ENCODE measurements around the gene KDM6A. TPM values are rescaled to one million over a fixed set of nuclear protein-coding genes. Genes with fewer than 3 reads are reported as not detected.

KDM6A gene
- total RNA-seq, 1 experiment from 2014 or later = 24.0 TPM

DNA sequence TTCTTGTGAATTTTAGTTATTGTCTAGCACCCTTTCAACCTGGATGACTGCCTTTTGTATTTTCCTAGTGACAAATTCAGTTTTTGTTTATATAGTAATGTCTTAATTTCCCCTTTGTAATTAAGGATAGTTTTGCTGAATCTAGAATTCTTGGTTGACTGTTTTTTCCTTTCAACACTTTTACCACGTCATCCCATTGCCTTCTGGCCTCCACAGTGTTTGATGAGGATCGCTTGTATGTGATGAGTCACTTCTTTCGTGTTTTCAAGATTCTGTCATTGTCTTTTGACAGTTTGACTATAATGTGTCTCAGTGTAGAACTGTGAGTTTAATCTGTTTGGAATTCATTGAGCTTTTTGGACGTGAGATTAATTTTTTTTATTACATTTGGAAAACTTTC, 30.1 kb downstream of the KDM6A start:
- peak; percentile 65 for DNase-seq (ENCODE audit: low read depth, low spot score)
- TF ChIP-seq TCF7L2 (IDR thresholded peaks at IDR 0.05; ENCODE audit: low read depth, low read length) (no peak), CTCF (IDR thresholded peaks at IDR 0.05) (no peak), POLR2AphosphoS5 (IDR thresholded peaks at IDR 0.05; ENCODE audit: low read depth, low read length) (no peak), SIN3A (IDR thresholded peaks at IDR 0.05; ENCODE audit: borderline replicate concordance, insufficient read depth, low read depth, low read length) (no peak)
- TF ChIP-seq, protein P1, sequence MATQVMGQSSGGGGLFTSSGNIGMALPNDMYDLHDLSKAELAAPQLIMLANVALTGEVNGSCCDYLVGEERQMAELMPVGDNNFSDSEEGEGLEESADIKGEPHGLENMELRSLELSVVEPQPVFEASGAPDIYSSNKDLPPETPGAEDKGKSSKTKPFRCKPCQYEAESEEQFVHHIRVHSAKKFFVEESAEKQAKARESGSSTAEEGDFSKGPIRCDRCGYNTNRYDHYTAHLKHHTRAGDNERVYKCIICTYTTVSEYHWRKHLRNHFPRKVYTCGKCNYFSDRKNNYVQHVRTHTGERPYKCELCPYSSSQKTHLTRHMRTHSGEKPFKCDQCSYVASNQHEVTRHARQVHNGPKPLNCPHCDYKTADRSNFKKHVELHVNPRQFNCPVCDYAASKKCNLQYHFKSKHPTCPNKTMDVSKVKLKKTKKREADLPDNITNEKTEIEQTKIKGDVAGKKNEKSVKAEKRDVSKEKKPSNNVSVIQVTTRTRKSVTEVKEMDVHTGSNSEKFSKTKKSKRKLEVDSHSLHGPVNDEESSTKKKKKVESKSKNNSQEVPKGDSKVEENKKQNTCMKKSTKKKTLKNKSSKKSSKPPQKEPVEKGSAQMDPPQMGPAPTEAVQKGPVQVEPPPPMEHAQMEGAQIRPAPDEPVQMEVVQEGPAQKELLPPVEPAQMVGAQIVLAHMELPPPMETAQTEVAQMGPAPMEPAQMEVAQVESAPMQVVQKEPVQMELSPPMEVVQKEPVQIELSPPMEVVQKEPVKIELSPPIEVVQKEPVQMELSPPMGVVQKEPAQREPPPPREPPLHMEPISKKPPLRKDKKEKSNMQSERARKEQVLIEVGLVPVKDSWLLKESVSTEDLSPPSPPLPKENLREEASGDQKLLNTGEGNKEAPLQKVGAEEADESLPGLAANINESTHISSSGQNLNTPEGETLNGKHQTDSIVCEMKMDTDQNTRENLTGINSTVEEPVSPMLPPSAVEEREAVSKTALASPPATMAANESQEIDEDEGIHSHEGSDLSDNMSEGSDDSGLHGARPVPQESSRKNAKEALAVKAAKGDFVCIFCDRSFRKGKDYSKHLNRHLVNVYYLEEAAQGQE (IDR thresholded peaks at IDR 0.05; ENCODE audit: insufficient read depth in 1 of 2, low read depth in 2 of 2, low read length in 1 of 2) = no peak
- in situ Hi-C loops (cut with HindIII; ENCODE audit: low pct_unique_long_range_greater_than_20kb, low sequenced_read_pairs) = no loop called here
- Histone ChIP-seq H3K36me3 (ENCODE audit: control insufficient read depth, insufficient read depth, low read length) (no peaks in the 10 kb centered on the region), H3K9me3 (ENCODE audit: control insufficient read depth, insufficient read depth, low read depth, low read length) (no peaks in the 10 kb centered on the region), H3K27ac (ENCODE audit: low read length) (no peak overlapping the region), H3K27me3 (ENCODE audit: control insufficient read depth, insufficient read depth, low read length) (no peaks in the 10 kb centered on the region), H3K4me1 (ENCODE audit: control insufficient read depth, insufficient read depth, low read length) (peaks cover 16% of the 10 kb centered on the region), H3K4me3 (ENCODE audit: low read depth in 2 of 2, low read length in 2 of 2) (no peak overlapping the region)
- ChIA-PET POLR2A (no interaction called here), CTCF (no interaction called here)
- no TSS peak for BruUV-seq (replicated peaks)
- intact Hi-C loops (cut with micrococcal nuclease; ENCODE audit: unreplicated experiment) = no loop called here
- ATAC-seq = 0 out of 2 replicates have a peak, but pooled peaks have one; percentile 66

DNA sequence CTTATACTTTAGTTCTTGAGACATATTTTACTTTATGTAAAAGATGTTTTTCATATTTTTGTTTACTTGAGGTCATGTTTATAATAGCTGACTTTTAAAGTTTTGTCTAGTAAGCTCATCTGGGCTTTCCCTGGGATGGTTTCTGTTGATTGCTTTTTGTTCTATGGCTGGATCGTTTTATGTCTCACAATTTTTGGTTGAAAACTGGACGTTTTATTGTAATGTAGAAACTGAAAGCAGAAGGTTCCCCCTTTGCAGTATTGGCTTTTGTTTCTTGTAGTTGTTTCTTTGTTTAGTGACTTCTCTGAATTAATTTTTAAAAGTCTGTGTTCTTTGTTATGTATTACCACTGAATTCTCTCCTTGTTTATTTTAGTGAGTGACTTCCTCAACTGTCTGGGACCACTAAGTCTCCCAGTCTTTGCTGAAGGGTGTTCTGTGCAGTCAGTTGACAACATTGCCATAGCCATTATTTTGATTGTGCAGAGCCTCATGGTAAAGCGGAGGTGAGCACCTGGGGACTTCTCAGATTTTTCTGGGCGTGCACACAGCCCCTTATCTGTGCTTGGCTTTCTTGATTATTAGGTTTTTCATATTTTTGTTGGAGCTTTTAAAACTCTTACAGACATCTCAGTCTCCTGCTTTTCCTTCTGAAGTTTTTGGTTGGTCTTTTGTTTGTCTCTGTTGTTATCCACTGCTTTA, 31.0 kb downstream of the KDM6A start:
- ATAC-seq (no peak), DNase-seq (ENCODE audit: low read depth, low spot score) (no peak)
- H3K27ac ChIP-seq (ENCODE audit: low read length) = no peak overlapping the region
- TF ChIP-seq SIN3A (IDR thresholded peaks at IDR 0.05; ENCODE audit: borderline replicate concordance, insufficient read depth, low read depth, low read length) (no peak), TCF7L2 (IDR thresholded peaks at IDR 0.05; ENCODE audit: low read depth, low read length) (no peak), CTCF (IDR thresholded peaks at IDR 0.05) (no peak), POLR2AphosphoS5 (IDR thresholded peaks at IDR 0.05; ENCODE audit: low read depth, low read length) (no peak)
- TF ChIP-seq, protein P1 (IDR thresholded peaks at IDR 0.05; ENCODE audit: insufficient read depth in 1 of 2, low read depth in 2 of 2, low read length in 1 of 2) = no peak
- no peaks in the 10 kb centered on the region for H3K36me3 ChIP-seq (ENCODE audit: control insufficient read depth, insufficient read depth, low read length)
- peaks cover 16% of the 10 kb centered on the region for H3K4me1 ChIP-seq (ENCODE audit: control insufficient read depth, insufficient read depth, low read length)
- H3K27me3 ChIP-seq (ENCODE audit: control insufficient read depth, insufficient read depth, low read length) = no peaks in the 10 kb centered on the region
- in situ Hi-C loops (cut with HindIII; ENCODE audit: low pct_unique_long_range_greater_than_20kb, low sequenced_read_pairs) = no loop called here
- CTCF ChIA-PET = no interaction called here
- POLR2A ChIA-PET = no interaction called here
- intact Hi-C loops (cut with micrococcal nuclease; ENCODE audit: unreplicated experiment) = no loop called here
- BruUV-seq (replicated peaks) = no TSS peak
- H3K4me3 ChIP-seq (ENCODE audit: low read depth in 2 of 2, low read length in 2 of 2) = no peak overlapping the region
- no peaks in the 10 kb centered on the region for H3K9me3 ChIP-seq (ENCODE audit: control insufficient read depth, insufficient read depth, low read depth, low read length)
